Renal pelvis (tissue), 12 donors: ENCODE measurements around the gene GJA4. TPM values are rescaled to one million over a fixed set of nuclear protein-coding genes. Genes with fewer than 3 reads are reported as not detected.

ENCODE experiments used
- DNase-seq: peaks from one replicate; pipeline ENCODE4 v3.0.0-alpha.2; 2013
- long read RNA-seq, 16 experiments: transcript quantifications; one replicate each; lab custom pipeline, GENCODE V29; 2026
- polyA plus RNA-seq, 3 donors: library from polyadenylated mRNA; unstranded; fragments of 120-200 nt; gene quantifications; one replicate each; pipeline ENCODE4 v1.2.1, GENCODE V29; 2013; ENCODE audit not compliant: insufficient read length in 3 of 3

GJA4 gene
- 10 to 100 TPM; 12.5 to 19.3 (median 18.4) TPM for polyA plus RNA-seq
- long read RNA-seq, donor 1, transcript GJA4-201 (2 exons, 1,622 nt), result major isoform, 6 of 8 reads
- long read RNA-seq, donor 1, partial matches to known transcripts, result 0 of 8 reads
- long read RNA-seq, donor 1, other reads (novel, unspliced or antisense), result 0 of 8 reads
- long read RNA-seq, donor 2, transcript GJA4-201 (2 exons, 1,622 nt), result major isoform, 8 of 9 reads
- long read RNA-seq, donor 2, partial matches to known transcripts, result 0 of 9 reads
- long read RNA-seq, donor 2, other reads (novel, unspliced or antisense), result 0 of 9 reads
- long read RNA-seq, donor 3, transcript GJA4-201 (2 exons, 1,622 nt), result major isoform, 6 of 8 reads
- long read RNA-seq, donor 3, partial matches to known transcripts, result 0 of 8 reads
- long read RNA-seq, donor 3, other reads (novel, unspliced or antisense), result 0 of 8 reads
- long read RNA-seq, donor 4, transcript GJA4-201 (2 exons, 1,622 nt), result major isoform, 11 of 13 reads
- long read RNA-seq, donor 4, partial matches to known transcripts, result 0 of 13 reads
- long read RNA-seq, donor 4, other reads (novel, unspliced or antisense), result 0 of 13 reads
- long read RNA-seq, donor 5, partial matches to known transcripts, result 0 of 3 reads
- long read RNA-seq, donor 5, other reads (novel, unspliced or antisense), result 0 of 3 reads
- long read RNA-seq, donor 6, partial matches to known transcripts, result 6 of 9 reads
- long read RNA-seq, donor 6, other reads (novel, unspliced or antisense), result 0 of 9 reads
- long read RNA-seq, donor 7, transcript GJA4-201 (2 exons, 1,622 nt), result major isoform, 6 of 6 reads
- long read RNA-seq, donor 7, partial matches to known transcripts, result 0 of 6 reads
- long read RNA-seq, donor 7, other reads (novel, unspliced or antisense), result 0 of 6 reads
- long read RNA-seq, donor 8, partial matches to known transcripts, result 0 of 1 reads
- long read RNA-seq, donor 8, other reads (novel, unspliced or antisense), result 0 of 1 reads
- long read RNA-seq, donor 9, transcript GJA4-201 (2 exons, 1,622 nt), result major isoform, 12 of 20 reads
- long read RNA-seq, donor 9, partial matches to known transcripts, result 8 of 20 reads
- long read RNA-seq, donor 9, other reads (novel, unspliced or antisense), result 0 of 20 reads
- long read RNA-seq, donor 10, transcript GJA4-201 (2 exons, 1,622 nt), result major isoform, 5 of 6 reads
- long read RNA-seq, donor 10, partial matches to known transcripts, result 0 of 6 reads
- long read RNA-seq, donor 10, other reads (novel, unspliced or antisense), result 0 of 6 reads
- long read RNA-seq, donor 11, partial matches to known transcripts, result 0 of 2 reads
- long read RNA-seq, donor 11, other reads (novel, unspliced or antisense), result 0 of 2 reads
- long read RNA-seq, donor 12, transcript GJA4-201 (2 exons, 1,622 nt), result major isoform, 6 of 18 reads
- long read RNA-seq, donor 12, partial matches to known transcripts, result 10 of 18 reads
- long read RNA-seq, donor 12, other reads (novel, unspliced or antisense), result 0 of 18 reads
- long read RNA-seq, donor 13, partial matches to known transcripts, result 0 of 1 reads
- long read RNA-seq, donor 13, other reads (novel, unspliced or antisense), result 0 of 1 reads
- long read RNA-seq, donor 14, result 0 reads
- long read RNA-seq, donor 15, transcript GJA4-201 (2 exons, 1,622 nt), result major isoform, 10 of 12 reads
- long read RNA-seq, donor 15, partial matches to known transcripts, result 0 of 12 reads
- long read RNA-seq, donor 15, other reads (novel, unspliced or antisense), result 0 of 12 reads
- long read RNA-seq, donor 16, partial matches to known transcripts, result 0 of 4 reads
- long read RNA-seq, donor 16, other reads (novel, unspliced or antisense), result 0 of 4 reads

DNA sequence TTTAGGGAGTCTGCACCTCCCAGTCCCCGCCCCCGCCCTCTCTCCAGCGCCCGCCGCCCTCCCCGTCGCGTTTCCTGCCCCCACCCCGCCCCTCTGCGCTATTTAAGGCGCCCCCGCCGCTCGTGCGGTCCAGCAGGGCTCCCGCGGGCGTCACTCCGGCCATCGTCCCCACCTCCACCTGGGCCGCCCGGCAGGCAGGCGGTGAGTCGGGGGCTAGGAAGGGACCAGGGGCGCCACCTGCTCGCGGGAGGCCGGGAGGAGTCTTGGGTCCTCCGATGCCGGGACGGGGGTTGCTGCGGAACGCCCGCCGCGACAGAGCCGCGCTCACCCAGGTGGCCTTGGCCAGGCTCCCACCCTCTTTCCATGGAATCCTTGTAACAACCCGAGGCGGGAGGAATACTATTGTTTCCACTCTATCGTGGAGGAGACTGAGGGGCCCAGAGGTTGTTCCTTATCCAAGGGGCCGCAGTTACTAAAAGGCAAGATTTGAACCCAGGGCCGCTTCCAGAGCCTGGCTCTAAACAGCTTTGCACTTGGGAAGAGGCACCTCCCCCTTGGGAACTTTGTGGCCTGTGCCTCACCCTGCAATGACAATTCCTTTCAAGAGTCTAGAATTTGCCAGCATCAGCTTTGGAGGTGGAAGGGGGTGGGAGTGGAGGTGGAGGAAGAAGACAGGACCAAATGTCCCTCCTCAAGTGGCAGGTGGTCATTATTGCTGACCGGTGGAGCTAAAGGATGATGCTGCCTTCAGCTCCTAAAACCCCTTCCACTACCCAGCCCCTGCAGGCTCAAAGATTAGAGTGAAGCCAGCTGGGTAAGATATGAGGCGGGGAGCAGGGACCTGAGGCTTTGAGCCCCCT, at the start of gene GJA4:
GJA4 (plus strand) TSS at position 132 of the 860 bp plus-strand sequence. CDS start 1,215 bp downstream, outside the sequence.
- DNase-seq, result no peak

DNA sequence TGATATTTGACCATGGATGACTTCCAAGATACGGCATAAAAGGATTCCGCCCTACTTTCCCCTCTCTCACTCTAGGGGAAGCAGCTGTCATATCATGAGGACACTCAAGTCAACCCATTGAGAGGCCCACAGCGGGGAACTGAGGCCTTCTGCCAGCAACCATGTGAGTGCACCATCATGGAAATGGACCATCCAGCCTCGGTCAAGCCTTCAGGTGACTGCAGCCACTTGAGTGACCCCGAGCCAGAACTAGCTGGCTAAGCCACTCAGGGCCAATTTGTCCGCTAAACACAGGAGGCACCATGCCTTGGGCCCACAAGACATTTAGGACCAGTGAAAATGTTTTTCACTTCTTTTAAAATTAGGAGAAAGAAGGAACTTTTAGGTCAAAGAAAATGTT, 49.0 kb upstream of the GJA4 start:
- no peak for DNase-seq

DNA sequence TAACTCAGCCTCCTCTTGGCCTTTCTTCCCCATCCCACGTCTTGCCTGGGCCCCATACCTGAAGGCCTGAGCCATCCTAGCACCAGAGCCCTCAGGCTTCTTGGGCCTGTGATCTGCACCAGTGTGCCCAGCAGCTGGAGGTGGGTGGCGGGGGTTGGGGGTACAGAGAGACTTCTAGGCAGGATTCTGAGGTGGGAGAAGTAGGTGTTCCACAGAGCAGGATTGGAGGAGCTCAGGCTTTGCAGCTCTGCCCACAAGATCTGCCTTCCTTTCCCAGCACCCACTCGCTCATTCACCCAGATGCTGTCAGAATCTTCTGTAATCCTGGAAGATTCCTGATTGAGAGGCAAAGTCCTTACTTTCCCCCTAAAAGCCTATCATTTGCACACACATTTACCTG, 47.9 kb upstream of the GJA4 start:
- no peak for DNase-seq

DNA sequence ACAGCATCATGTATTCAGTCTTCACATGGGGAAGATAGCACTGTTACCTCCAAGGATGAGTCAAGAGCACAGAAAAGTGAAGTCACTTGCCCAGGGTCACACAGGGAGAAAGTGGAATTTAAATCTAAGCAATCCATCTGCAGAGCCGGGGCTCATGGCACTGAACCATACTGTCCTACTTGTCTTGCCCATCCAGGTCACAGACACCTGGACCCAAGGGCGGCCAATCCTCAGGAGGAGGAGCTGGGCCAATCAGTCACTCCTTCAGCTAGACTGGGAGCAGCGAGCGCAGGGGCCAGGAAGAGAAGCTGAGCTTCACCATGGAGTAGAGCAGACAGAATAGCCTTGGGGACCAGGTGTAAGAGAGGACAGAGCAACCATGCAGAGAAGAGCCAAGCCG, 47.1 kb upstream of the GJA4 start:
- no peak for DNase-seq

DNA sequence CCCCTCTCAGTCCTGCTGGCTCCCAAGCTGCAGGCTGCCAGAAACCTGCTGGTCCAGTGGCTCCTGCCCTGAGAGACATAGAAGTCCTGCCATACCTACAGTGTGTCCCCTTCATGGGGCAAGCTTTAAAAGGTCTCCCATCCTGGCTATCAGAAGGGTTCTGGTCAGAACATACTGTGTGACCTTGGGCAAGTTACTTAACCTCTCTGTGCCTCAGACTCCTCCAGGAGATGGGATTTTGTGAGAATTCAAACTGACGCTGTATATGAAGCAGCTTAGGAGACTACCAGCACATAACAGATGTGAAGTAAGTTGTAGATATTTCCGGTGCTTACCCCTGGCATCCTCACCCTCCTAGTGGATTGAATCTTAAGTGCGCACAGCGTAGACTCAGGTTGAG, 46.7 kb upstream of the GJA4 start:
- no peak for DNase-seq

DNA sequence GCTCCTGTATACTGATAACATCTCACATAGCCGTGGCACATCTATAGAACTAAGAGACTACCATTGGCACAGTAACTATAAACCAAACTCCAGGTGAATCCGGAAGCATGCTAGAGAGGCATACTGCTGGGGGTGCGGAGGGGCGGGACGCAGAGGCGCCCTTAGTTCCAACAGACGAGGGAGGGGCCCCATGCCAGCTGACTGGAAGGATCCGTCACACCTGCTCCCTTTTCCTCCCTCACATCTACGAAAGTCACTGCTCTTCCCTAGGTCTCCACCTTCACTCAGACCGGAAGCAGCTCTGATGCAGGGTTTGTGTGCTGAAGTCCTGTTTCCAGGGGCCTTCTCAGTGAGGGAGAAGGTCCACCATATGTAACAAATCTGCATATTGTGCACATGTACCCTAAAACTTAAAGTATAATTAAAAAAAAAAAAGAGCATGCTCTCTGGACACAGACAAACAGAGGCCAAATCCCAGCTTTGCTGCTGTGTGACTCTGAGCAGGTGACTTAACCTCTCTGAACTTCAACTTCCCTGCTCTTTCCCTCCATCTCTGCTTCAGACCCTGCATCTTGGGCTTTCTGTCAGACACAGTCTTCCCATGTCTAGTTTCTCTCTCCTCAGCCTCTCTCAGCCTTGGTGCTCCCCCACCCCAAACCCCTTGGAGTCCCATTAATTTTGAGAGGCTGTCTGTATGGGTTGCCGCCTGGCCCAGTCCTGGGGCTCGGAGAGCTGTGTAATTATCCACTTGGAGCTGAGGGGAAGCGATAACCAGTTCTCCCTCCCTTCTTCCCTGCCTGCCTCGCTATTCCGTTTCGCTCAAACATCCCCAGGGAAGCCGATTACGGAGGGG, 45.8 kb upstream of the GJA4 start:
- DNase-seq, result no peak

DNA sequence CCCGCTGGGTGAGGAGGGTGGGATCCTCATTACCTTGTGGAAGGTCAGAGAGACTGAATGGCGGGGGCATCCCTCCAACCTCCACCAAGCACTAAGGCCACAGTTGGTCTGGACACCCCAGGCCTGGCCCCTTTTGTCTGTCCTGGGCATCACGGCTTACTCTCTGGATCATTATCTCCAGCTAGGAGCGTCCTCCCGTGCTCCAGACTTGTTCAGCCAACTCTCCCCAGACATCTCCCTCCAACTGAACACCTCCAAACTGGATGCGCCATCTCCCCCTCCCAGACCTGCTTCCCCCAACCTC, 45.2 kb upstream of the GJA4 start:
- no peak for DNase-seq

DNA sequence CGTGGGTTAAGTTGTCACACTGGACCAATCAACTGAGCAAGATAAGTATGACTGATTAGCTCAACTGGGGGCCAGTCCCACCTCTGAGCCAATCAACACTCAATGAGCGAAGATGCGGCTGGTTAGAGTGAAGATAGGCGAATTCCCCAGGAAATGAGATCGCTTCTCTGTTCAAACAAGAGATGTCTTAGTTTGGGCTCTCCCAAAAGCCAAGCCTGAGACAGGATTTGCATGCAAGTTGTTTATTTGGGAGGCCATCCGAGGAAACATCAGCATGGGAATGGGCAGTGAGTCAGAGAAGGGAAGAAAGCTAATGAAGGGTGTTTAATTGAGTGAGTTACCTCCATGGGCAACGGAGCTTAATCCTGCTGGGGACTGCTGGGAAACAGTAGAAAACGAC, 42.8 kb upstream of the GJA4 start:
- no peak for DNase-seq

DNA sequence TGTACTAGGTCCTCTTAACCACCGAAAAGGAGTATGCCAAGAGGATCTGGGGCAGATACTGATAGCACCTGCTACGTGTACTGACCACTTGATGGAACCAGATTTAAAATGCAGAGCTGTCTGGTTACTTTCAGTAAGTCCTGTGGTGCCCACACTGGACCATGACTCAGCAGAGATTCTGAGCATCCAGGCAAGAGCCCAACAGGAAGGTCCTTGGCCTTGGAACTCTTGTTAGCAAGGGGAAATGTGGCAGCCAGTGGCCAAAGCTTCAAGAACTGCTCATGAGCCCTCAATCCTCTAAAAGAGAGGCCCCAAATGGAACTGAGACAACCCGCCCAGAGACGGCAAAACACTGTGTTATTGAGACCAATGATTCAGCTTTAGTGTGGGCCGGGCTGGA, 42.2 kb upstream of the GJA4 start:
- DNase-seq, result no peak

DNA sequence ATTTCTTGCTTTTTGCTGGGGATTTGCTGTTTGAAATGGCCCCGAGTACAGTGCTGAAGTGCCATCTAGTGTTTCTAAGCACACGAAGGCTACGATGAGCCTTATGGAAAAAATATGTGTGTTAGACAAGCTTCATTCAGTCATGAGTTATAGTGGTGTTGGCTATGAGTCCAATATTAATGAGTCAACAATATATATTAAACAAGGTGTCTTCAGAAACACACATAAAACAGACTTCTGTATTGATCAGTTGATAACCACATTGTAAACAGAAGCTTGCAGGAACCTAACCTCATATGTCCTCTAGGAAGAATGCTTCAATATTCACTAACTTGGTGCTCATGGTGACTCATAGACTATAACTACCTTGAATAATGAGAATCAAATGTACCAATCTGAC, 39.6 kb upstream of the GJA4 start:
- DNase-seq, result no peak

DNA sequence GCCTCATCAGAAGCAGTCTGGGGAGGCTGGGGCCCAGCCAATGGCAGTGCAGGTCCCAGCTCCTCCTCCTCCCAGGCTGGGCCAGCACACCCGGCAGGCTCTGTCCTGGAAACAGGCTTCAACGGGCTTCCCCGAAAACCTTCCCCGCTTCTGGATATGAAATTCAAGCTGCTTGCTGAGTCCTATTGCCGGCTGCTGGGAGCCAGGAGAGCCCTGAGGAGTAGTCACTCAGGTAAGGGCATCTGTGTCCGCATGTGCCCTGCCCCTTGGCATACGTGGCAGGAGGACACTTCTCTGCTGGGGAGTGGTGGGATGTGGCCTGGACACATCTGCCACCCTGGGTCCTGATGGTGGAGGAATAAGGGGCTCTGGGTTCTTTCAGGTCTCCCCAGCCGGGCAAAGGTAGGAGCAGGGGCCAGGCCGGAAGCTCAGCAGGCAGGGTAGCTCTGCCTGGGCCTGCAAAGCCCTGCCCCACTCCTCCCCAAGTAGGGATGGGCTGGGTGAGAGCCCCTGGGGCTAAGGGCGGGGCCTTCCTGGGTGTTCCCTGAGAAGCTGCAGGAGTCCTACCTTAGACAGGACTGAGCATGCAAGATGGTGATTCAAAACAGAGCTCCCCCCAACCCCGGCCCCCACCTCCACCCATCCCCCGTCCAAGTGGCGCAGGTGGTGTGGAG, 37.7 kb upstream of the GJA4 start, which contains the start of gene GJB5:
GJB5 (plus strand) TSS at position 84 of the 674 bp plus-strand sequence. CDS start 2,284 bp downstream, outside the sequence.
- no peak for DNase-seq

DNA sequence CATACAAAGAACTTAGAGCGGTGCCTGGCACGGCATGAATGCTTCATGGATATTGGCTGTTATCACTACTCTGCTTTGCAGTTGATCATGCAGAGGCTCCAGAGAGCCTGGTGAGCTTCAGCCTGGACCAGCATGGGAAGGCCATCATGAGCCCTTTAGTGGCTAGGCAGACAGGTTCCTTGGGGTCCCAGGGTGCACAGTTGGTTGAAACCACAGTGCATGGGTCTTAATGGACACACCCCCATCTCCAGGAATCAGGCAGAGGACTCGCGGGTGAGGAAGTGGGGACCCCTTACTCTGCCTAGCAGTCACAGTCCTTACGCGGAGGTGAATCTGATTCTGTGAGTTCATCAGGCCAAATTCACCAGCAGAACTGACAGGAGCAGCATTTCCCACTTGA, 36.8 kb upstream of the GJA4 start:
- no peak for DNase-seq

DNA sequence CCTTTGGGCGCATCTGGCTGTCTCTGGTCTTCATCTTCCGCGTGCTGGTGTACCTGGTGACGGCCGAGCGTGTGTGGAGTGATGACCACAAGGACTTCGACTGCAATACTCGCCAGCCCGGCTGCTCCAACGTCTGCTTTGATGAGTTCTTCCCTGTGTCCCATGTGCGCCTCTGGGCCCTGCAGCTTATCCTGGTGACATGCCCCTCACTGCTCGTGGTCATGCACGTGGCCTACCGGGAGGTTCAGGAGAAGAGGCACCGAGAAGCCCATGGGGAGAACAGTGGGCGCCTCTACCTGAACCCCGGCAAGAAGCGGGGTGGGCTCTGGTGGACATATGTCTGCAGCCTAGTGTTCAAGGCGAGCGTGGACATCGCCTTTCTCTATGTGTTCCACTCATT, 35.4 kb upstream of the GJA4 start:
- no peak for DNase-seq

DNA sequence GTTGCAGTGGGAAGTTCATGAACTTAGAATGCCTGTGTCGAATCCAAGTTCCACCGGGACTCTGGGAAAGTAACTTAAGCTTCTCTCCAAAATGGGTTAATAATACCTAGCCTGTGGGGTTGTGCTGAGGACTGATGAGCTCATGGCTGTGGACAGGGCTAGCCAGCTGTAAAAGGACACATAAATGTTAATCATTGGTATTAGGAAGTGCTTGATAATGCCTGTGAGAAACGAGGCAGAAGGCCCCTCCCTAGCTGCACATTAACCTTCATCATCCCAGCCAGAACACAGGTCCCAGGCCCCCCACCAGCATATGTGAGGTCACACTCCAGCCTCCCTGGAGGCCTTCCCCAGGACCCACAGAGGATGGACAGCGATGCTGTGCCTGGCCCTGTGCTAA, 34.0 kb upstream of the GJA4 start:
- DNase-seq, result no peak

DNA sequence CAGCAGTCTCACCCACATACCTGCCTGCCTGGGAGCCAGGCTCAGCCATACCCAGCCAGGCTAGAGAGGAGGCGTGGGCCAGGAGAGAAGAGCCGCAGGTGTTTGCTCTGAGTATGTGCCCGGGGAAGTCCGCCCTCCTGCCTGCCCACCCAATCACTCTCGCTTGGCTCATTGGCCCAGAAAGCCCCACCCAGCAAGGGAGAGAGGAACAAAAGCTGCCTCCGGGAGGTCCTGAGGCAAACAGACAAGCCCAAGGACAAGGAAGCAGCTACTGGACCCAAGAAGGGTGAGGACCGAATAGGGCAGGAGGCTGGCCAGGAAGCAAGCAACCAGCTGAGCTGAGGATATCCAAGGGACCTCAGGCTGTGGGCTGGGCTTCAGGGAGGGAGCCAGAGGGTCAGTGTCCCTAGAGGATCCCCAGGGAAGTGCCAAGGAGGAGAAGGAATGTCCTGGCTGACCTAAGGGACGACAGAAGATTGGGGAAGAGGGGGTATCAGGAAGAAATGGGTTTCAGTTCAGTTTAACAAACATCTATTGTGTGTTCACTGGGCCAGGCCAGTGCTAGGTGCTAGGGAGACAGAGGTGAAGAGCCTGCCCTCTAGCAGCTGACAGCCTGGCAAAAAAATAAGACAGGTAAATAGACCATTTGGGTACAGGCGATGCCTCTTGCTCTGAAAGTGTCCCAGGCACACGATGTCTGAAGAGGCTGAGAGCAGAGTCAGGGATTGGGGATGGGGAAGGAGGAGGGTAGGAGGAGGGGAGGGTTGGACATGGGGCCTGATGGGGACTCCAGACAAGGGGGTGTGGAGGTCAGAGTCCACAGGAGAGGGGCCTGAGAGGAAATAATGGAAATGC, 33.1 kb upstream of the GJA4 start, which contains the start of gene GJB4:
GJB4 (plus strand) TSS at position 238 of the 855 bp plus-strand sequence. CDS start 1,515 bp downstream, outside the sequence.
- no peak for DNase-seq

DNA sequence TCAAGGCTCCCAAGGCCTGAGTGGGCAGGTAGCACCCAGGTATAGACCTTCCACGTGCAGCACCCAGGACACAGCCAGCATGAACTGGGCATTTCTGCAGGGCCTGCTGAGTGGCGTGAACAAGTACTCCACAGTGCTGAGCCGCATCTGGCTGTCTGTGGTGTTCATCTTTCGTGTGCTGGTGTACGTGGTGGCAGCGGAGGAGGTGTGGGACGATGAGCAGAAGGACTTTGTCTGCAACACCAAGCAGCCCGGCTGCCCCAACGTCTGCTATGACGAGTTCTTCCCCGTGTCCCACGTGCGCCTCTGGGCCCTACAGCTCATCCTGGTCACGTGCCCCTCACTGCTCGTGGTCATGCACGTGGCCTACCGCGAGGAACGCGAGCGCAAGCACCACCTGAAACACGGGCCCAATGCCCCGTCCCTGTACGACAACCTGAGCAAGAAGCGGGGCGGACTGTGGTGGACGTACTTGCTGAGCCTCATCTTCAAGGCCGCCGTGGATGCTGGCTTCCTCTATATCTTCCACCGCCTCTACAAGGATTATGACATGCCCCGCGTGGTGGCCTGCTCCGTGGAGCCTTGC, 31.5 kb upstream of the GJA4 start:
- no peak for DNase-seq

DNA sequence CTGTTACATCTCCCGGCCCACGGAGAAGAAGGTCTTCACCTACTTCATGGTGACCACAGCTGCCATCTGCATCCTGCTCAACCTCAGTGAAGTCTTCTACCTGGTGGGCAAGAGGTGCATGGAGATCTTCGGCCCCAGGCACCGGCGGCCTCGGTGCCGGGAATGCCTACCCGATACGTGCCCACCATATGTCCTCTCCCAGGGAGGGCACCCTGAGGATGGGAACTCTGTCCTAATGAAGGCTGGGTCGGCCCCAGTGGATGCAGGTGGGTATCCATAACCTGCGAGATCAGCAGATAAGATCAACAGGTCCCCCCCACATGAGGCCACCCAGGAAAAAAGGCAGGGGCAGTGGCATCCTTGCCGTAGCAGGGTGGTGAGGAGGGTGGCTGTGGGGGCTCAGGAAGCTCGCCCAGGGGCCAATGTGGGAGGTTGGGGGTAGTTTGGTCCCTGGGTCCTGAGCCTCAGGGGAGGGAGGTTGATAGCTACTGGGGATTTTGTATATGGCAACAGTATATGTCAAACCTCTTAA, 31.0 kb upstream of the GJA4 start:
- DNase-seq, result no peak
